ENCODE data around the gene GPR148.
A peak's percentile ranks its signal among the peaks of the same experiment; 100 is the strongest.

The GPR148 gene

GRCh38 chr2:130749641-130750040 lies 20.8 kb downstream of the GPR148 start:
- no peak for DNase-seq (ENCODE audit: low read depth)

- DNase-seq (ENCODE audit: low read depth) = no peak
Observed at GRCh38 chr2:130754811-130755210, 25.9 kb downstream of the GPR148 start.

DNA sequence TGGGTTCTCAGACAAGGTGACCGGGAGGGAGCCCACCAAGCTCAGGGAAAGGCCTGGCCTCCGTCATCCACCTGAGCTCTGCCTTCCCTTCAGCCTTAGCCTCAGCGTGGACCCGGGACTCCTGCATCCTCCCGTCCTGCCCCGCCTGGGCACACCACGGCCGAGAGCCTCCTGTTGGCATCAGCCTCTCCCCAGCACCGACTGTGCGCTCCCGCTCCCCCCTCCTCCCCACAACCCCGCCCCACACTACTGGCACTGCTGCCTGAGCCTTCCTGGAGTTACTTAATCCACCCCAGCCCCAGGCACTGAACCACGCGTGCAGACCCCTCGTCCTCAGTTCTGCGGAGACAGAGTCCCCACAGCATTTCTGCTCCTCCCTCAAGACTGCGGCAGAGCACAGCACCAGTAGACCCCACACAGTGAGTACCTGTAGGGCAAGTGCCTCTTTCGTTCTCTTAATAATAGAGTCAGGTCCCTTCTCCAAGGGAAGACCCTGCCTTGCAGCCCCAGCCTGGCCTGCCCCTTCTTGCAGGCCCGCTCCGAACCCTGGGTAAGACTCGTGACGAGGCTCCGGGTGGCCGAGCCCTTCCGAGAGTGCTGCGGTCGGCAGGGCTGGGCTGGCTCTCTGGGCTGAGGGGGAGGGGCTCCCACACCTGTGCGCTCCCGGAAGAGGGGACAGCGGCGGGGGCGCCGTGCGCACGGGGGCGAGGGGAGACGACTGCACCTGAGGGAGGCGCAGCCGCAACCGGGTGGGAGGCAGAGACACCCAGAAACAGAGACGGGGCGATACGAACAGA lies 26.6 kb downstream of the GPR148 start, which contains the start of gene AMER3:
TSS of gene AMER3 (plus strand) at position 285 of the 797 bp plus-strand sequence. CDS start 6,533 bp downstream, outside the sequence.
- no peak for DNase-seq (ENCODE audit: low read depth)

DNA sequence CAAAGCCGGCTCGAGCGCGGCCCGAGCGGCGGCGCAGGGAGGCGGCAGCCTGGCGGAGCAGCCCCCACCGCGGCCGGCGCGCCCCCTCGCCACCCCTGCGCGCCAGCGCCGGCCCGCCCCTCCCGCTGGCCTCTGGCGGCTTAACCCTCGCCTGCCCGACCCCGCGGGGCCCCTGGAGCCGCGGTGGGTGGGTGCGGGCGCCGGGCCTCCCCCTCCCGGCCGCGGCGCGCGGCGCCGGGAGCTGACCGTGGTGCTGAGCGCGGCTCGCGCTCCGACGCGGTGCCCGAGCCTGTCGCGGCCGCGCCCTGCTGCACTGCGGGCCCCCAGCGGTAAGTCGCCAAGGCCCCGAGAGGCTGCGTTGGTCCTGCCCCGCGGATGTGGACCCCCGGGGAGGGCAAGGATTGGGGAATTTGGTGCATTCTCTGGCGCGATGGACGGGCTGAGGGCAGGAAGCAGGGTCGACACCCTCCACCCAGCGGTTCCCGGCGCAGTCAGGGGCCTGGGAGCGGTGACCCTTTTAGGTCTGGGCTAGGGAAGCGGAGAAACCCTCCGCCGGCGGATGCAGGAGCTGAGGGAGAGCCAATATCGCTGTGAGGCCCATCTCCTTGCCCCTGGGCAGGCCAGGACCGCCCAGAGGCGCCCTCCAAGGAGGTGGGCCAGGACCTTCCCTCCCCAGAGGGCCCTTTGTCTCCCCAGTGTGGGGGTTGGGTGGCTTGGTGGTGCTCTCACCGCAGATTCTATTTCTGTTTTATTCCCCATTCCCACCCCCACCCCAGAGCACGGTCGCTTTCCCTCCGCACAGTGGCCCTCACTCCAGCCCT lies 27.4 kb downstream of the GPR148 start:
- peak; percentile 13 for DNase-seq (ENCODE audit: low read depth)

DNA sequence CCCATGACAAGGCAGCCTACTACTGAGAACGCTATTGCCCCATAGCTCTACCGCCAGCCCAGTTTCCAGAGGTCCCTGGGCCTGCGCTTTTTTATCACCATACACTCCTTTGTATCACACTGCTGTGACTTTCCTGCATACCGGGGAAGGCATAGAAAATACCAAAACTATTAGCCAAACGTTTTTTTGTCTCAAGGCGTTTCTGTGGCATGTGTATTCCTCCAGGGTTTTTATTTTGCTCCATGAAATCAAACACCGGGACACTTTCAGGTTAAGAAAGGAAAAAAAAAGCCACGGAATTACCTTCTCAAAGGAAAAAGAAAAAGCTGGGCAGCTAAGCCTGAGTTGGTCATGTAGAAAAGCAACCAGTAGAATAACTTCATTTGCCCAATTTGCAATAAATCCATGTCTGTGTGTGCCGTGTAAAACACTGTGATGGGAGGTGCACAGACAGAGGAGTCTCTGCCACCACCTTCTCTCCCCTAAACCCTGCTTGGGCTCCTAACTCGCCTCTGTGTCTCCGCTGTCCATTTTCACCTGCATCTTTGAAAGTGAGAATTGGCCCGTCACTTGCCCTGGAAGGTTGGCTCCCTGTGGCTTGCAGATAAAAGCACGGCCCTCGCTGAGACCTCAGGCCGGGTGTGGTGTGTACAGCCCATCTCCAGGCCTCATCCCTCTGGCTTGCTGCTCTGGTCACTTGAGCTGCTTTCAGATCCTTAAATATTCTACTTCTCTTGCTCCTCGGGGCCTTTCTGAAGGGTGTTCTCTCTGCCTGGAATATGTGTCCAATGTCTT lies 28.2 kb downstream of the GPR148 start:
- DNase-seq (ENCODE audit: low read depth) = no peak

- peak; percentile 16 for DNase-seq (ENCODE audit: low read depth)
Observed at GRCh38 chr2:130759906-130760753, 31.3 kb downstream of the GPR148 start.

DNA sequence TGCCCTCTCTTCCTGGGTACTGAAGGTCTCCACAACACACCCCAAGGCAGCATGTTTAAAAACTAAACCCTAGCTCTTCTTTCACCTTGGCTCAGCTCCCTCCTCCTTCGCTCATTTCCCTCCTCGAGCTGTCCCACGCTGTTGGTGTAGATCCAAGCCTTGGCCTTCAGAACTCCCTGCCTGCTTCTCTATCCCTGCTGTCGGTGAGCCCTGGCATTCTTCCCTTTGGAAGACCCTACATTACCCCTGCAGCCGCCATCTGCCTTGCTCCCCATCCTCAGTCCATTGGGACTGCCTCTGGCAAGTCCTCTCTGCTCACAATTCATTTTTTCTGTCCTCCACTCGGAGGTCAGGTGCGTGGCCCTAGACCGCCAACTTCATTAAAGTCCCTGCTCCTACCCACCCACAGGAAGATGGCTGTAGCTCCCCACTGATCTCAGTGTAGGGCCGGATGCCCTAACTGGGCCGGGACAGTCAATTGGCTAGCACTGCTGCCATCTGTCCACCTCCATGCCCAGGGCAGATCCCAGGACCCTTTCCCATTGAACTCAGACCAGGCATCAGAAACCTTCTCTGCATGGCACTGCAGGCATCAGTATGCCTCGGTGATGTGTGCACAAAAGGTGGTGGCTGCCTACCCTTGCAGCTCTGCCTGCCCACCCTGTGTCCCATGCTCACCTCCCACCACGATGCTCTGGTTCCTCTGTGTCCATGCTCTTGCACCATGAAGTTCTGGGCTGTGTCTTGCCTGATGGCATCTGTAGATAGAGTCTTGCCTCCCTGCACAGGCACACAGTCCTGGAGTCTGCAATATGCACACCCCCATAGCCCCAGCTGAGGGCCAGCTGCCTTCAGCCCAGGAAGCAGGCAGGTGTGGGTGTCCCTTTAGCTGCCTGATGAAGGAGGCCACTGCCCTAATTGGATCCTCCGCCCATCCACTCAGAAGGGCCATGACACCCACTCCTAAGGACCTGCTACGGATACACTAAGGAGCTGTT lies 32.2 kb downstream of the GPR148 start:
- no peak for DNase-seq (ENCODE audit: low read depth)

GRCh38 chr2:130762031-130762909 lies 33.4 kb downstream of the GPR148 start:
- DNase-seq (ENCODE audit: low read depth) = no peak

- DNase-seq (ENCODE audit: low read depth) = no peak
Observed at GRCh38 chr2:130762910-130763385, 34.1 kb downstream of the GPR148 start.

DNA sequence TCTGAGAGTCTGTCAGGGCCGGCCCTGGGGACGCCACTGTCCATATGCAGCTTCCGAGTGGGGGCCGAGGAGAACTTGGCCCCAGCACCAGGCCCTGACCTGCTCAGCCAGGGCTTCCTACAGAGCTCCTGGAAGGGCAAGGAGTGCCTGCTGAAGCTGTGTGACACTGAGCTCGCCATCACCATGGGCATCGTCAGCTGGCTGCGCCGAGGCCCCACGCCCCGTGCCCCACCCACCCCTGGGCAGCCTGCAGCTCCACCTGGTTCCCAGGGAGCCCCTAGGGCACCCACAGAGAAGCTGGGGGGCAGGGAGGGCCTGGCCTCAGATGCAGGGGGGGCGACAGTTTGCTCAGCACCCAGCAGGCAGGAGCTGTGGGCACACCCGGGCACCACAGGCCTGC lies 34.5 kb downstream of the GPR148 start:
- no peak for DNase-seq (ENCODE audit: low read depth)

DNA sequence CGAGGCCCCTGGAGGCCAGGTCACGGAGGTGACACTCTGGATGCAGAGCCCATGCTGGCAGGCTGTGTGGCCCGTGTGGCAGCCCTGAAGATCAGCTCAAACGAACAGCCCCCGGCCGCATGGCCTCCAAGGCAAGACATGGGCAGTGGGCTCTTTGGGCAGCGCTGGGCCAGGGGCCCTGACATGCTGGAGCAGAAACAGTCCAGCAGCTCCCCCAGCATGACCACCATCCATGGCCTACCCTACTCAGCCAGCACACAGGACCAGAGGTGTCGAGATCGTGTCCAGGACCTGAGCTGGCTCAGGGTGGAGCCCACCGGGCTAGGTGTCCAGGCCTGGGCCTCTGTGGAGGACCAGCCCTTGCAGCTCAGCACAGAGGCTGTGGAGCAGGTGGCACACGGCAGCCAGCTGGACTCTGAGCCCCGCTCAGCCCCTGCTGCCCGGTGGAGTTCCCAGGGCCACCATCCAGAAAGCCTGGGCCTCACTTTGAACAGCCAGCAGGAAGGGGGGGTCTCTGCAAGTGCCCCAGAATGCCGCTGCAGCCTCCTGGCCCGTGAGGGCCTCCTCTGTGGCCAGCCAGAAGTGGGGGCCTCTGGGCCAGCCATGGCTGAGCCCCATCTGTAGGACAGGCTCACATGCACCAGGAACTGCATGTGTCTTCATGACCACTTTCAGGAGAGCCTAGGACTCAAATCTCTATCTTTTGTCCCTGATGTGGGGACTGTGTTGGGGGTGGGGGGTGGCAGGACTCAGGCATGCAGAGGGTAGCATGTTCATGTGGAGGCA lies 35.4 kb downstream of the GPR148 start:
- no peak for DNase-seq (ENCODE audit: low read depth)

- DNase-seq (ENCODE audit: low read depth) = no peak
Observed at GRCh38 chr2:130764821-130765115, 35.9 kb downstream of the GPR148 start.

- no peak for DNase-seq (ENCODE audit: low read depth)
Observed at GRCh38 chr2:130765464-130765863, 36.6 kb downstream of the GPR148 start.

GRCh38 chr2:130766037-130766436 lies 37.2 kb downstream of the GPR148 start:
- no peak for DNase-seq (ENCODE audit: low read depth)

DNA sequence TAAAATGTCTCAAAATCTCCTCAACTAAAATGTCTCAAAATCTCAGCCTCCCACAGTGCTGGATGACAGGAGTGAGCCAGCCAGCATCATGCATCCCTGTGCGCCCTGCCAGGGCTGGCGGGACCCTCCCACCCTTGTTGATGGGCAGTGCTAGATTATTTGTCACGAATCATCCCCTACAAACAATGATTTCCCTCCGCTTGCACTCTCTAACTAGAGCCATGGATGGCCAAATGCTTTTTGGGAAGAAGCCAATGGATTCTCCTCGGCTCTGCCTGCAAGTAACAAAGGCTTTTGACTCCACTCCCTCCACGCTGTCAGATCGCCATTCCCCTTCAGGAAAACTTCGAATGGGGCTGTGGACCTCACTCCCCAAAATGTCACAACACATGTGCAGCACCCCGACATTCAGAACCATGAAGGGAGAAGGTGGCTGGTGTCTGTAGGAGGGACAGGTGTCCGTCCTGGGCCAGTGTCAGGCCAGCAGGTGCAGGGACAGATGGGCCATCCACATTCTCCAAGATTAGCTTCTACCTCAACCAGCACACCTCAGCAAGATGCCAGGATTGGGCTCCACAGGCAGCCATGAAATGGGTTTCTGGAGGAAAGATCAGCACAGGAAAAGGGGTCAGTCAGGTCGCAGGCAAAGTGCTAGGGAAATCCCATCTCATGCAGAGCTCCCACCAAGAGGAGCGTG lies 38.0 kb downstream of the GPR148 start:
- DNase-seq (ENCODE audit: low read depth) = no peak

- DNase-seq (ENCODE audit: low read depth) = no peak
Observed at GRCh38 chr2:130767408-130767775, 38.5 kb downstream of the GPR148 start.

- peak; percentile 11 for DNase-seq (ENCODE audit: low read depth)
Observed at GRCh38 chr2:130768191-130768855, 39.5 kb downstream of the GPR148 start.

All from ELR (cell line).